NCI-H2196 treated with DMSO at 0.1 percent for 48 hours (cell line): ENCODE results near the gene ALOX5AP.

ENCODE experiments used
- DNase-seq: peaks from one replicate; lab custom pipeline; 2025; ENCODE audit not compliant: unreplicated experiment; lab: John Stamatoyannopoulos, UW

ALOX5AP gene

DNA sequence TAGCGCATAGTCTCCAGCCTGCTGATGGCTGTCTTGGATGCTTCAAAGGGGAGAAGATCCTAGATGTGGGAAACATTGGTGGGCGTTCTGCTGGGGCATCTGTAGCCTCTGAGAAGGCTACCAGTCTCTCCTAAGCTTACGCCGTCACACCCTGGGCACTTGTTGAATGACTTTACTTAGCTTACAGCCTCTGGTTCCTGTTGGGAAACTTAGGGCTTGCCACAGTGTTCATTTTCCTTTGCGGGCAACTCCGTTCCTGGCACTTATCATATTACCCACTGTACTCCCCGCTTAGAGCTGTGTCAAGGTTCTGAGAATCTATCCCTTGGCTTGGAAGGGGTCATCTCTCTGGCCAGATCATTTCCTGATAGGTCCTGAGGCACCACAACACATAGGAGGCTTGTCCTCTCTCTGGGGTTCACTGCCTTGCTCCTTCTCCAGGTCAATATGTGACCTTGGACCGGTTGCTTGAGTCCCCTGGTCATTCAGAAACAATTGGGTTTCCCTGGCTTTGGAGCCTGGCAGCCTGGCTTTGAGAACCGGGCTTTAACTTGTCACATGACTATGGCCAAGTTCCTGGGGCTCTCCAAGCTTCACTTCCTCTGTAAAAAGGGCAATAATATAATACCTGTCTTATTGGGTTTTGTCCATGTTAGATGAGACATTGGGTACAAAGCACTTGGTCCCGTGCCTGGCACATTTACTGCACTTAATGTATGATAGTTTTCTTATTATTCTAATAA, 20.5 kb upstream of the ALOX5AP start:
- DNase-seq: no peak

GRCh38 chr13:30715372-30715756, 20.0 kb upstream of the ALOX5AP start:
- no peak for DNase-seq

DNA sequence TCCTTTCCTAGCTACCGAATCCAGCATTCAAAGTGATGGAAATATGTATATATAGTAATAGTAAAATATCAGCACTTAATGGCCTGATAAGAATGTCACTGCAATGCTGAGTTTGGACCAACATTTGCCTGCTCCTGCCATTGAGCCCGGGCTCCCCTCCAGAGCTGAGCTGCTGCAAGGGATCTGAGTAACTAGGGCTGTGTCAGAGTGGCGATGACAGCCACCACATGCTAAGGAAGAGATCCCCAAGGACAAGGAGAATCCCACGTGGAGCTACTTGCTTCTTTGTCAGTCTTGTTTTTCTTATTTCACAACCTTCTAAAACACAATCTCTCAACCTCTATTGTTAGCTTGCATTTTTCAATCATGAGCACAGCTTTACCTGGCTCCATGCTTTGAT, 19.5 kb upstream of the ALOX5AP start:
- DNase-seq: no peak

GRCh38 chr13:30718661-30719524, 16.4 kb upstream of the ALOX5AP start:
- no peak for DNase-seq

- DNase-seq: no peak
Measured at GRCh38 chr13:30719525-30719914, 15.8 kb upstream of the ALOX5AP start.

DNA sequence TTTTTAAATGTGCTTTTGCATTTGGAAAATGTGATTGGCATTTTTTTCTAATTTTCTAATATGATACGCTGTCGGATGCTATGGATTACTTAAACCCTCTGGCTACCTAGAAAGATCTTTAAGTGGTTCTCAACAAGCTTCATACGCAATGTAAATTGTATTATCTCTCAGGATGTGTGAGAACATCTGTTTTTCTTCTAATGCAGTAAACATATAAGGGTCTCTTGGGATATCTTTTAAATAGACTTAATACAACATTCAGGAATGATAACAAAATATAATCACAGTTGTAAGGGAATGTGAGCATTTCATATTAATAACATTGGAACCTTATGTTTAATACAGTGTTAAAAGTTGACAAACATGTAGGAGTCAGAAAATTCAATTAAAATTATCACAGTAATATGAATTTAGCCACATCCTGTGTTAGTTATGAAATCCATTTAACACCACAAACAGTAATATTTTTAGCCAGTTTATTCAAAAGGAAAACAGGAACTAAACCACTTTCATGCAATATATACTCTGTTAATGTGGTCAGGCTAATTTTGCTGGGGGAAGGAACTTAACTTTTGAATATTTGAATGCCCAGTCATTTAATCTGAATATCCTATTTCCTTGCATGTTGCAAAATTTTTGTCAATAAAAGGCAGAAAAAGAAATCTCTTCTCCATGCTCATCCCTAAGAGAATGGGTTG, 15.0 kb upstream of the ALOX5AP start:
- DNase-seq: no peak

GRCh38 chr13:30721936-30722335, 13.4 kb upstream of the ALOX5AP start:
- DNase-seq: no peak

- DNase-seq: no peak
Measured at GRCh38 chr13:30722361-30722760, 13.0 kb upstream of the ALOX5AP start.

DNA sequence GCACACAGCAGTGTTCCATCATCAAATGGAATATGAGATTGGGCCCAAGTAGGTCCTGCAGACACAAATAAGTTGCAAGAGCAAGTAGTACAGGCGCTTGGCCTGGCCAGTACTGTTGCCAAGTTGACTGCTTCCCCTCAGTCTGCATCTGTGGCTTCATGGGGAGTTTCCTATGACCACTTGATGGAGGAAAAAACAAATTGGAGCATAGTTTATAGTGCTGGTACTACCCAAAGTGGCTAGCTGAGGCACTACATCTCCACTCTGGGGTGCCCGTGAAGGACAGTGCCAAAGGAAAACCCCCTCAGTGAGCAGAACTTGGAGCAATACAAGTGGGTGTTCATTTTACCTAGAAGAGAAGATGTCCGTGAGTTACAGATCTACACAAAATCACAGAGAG, 10.6 kb upstream of the ALOX5AP start:
- DNase-seq: no peak

GRCh38 chr13:30725326-30726085, 9.8 kb upstream of the ALOX5AP start:
- no peak for DNase-seq

GRCh38 chr13:30726192-30726591, 9.2 kb upstream of the ALOX5AP start:
- DNase-seq: no peak

GRCh38 chr13:30727491-30728355, 7.6 kb upstream of the ALOX5AP start:
- no peak for DNase-seq

DNA sequence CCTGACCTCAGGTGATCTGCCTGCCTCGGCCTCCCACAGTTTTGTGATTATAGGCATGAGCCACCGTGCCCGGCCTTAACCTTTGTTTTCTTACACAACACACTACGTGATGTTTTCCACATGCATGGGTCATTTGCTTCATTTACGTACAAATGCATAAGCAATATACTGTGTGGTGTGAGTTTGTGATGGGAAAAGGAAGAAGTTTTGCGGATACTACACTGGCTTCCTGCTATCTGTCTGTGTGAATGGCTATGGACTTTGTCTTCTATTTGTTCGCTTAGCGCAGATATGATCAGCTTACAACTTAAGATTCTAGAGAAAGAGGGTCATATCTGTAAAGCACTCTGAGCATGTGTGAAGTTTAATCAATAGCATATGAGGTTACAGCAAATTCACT, 5.5 kb upstream of the ALOX5AP start:
- DNase-seq: no peak

DNA sequence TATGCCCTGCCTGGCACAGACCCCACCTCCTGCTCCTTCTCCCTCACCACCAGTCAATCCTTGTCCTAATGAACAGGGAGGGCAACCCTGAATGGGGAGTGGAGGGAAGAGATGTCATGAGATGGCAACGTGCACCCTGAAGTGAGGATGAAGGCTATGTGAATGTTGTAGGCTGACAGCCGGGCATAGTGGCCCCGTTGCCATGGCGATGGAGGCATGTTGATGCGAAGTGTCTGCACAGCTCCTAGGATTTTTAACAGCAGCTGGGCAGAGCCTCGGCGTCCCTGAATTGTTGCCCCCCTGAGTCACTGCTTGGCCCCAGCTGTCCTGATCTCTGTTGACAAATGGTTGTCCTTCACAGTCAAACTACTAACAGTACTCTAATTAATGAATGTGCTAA, 4.8 kb upstream of the ALOX5AP start:
- no peak for DNase-seq

DNA sequence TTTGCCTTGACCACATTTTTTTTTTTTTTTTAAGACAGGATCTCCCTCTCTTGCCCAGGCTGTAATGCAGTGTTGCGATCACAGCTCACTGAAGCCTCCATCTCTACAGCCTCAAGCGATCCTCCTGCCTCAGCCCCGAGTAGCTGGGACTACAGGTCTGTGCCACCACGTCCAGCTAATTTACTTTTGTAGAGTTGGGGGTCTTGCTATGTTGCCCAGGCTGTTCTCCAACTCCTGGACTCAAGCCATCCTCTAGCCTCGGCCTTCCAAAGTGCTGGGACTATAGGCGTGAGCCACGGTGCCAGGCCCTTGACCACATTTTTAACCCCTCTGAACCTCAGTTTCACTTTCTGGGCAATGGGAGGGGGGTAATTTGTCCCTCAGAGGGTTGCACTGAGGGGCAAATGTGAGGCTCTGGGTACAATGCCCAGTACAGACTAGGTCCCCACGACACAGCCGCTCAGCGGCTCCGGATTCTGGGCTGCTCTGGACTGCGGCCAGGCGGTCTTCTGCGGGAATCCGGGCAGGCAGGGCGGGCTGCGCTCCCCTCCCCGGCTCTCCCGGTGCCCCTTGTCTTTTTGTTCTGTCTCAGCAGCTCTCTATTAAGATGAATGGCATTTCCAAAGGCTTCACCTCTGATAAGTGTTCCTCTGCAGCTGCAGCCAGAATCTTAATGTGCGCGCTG, 3.8 kb upstream of the ALOX5AP start:
- no peak for DNase-seq

- DNase-seq: no peak
Measured at GRCh38 chr13:30732046-30732390, 3.3 kb upstream of the ALOX5AP start.

DNA sequence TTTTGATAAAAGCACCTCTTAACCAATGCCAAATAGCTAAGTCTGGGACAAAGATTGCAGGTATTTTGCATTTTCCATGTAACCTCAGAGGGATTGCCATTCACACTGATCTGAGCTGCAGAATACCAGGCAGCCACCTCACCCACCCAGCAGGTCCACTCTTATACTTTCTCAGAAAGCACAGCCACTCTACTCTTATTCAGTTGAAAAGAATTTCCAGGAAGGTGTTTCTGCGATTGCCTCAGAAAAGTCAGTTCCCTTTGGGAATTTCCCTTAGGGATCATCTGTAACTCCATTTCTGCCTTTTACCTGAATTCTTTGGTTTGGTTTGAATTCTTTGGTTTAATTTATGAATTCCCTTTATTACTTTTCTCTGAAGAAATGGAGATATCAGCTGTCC, 904 bp upstream of the ALOX5AP start:
- DNase-seq: no peak

- no peak for DNase-seq
Measured at GRCh38 chr13:30735872-30736175, 481 bp downstream of the ALOX5AP start.

DNA sequence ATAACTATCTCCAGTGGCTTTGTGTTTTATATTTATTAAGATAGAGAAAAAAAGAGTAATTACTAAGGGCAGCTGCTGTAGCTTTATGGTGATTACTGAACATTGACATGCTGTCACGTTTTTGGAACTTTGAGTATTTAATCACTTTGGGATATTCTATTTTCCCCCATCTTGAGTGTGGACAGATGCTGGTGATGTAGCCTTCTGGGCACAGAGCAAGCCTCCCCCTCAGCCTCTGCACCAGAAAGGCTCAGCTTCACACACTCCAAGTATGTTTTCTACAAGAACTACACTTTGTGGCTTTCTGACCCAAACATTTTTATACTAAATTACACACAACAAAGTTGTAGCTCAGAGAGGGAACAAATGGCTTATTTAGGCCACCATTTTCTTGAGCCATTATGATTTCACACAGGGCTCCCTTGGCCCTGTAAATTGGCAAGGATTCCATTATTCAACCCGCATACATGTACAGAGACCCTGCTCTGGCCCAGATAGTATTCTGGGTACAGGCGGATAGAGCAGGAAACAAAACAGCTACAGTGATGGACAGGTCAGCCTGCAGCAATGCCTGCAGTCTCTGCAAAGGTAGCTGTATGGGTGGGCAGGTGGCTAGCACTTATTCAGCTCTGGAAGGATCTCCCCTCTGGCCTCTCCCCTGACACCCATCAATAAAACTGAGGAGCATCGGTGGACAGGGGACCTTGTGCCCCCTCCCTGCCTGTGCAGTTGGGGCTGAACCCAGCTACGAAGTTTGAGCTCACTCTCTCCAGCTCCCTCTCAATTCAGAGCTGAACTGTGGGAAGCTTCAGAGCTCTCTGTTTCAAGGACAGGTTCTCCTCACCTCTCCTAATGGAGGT, 1.3 kb downstream of the ALOX5AP start:
- no peak for DNase-seq
